Activated CD4-positive, alpha-beta T cell treated with anti-CD3 and anti-CD28 coated beads, Interleukin-2, amount 10 ng/mL, durations not matched to agents 24 days and 14 days (primary cell): ENCODE results near the gene FAM227B. TPM values are rescaled to one million over a fixed set of nuclear protein-coding genes. Genes with fewer than 3 reads are reported as not detected.
"Not testable (repeated sequence)": the region's sequence is repeated elsewhere in the genome, so short reads cannot be mapped to it uniquely, and the experiment has no call there.

ENCODE experiments used
- DNase-seq: peaks from one replicate; pipeline ENCODE4 v3.0.0; 2022
- H3K27ac Mint-ChIP-seq: one replicate; pipeline ENCODE4 v1.8.0; 2022; ENCODE audit warnings: mild to moderate bottlenecking, mixed read lengths
- H3K27me3 Mint-ChIP-seq: one replicate; pipeline ENCODE4 v1.8.0; 2022; ENCODE audit warnings: mixed read lengths
- H3K36me3 Mint-ChIP-seq: one replicate; pipeline ENCODE4 v1.8.0; 2022; ENCODE audit warnings: low read depth, mild to moderate bottlenecking, mixed read lengths
- H3K4me1 Mint-ChIP-seq: one replicate; pipeline ENCODE4 v1.8.0; 2021; ENCODE audit warnings: mixed read lengths
- H3K4me3 Mint-ChIP-seq: one replicate; pipeline ENCODE4 v1.8.0; 2022; ENCODE audit warnings: mild to moderate bottlenecking, moderate library complexity, mixed read lengths
- H3K9me3 Mint-ChIP-seq: one replicate; pipeline ENCODE4 v1.8.0; 2021; ENCODE audit warnings: mixed read lengths
- intact Hi-C: fragments of 100-400 bp; cut with micrococcal nuclease; formaldehyde crosslinking; loops from one replicate; pipeline ENCODE4 v1.15.1; 2023
- total RNA-seq: library from RNA; stranded (reverse); gene quantifications from 2 replicates; pipeline ENCODE4 v1.2.3, GENCODE V29; 2022

Gene FAM227B
- total RNA-seq, 1 donor from 2014 or later = 2.7 TPM

DNA sequence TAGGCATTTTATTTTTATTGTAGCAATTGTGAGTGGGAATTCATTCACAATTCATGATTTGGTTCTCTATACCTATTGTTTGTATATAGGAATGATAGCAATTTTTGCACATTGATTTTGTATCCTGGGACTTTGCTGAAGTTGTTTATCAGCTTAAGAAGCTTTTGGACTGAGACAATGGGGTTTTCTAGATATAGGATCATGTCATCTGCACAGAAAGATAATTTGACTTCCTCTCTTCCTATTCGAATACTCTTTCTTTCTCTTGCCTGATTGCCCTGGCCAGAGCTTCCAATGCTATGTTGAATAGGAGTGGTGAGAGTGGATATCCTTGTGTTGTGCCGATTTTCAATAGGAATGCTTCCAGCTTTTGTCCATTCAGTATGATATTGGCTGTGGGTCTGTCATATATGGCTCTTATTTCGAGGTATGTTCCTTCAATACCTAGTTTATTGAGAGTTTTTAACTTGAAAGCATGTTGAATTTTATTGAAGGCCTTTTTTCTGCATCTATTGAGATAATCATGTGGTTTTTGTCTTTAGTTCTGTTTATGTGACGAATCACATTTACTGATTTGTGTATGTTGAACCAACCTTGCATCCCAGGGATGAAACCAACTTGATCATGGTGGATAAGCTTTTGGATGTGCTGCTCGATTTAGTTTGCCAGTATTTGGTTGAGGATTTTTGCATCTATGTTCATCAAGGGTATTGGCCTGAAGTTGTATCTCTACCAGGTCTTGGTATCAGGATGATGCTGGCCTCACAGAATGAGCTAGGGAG, 217.9 kb downstream of the FAM227B start:
- intact Hi-C loops, DNase-seq, H3K9me3 Mint-ChIP-seq, H3K4me1 Mint-ChIP-seq, H3K27ac Mint-ChIP-seq, H3K27me3 Mint-ChIP-seq, H3K36me3 Mint-ChIP-seq, H3K4me3 Mint-ChIP-seq: not testable (repeated sequence)

DNA sequence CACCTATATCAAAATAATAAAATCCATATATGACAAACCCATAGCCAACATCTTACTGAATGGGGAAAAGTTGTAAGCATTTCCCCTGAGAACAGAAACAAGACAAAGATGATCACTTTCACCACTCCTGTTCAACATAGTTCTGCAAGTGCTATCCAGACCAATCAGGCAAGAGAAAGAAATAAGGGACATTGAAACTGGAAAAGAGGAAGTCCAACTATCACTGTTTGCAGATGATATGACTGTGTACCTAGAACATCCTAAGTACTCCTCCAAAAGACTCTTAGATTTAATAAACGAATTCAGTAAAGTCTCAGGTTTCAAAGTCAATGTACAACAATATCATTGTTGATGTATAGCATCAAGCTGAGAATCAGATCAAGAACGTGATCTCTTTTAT, 233.1 kb downstream of the FAM227B start:
- no peaks in the 10 kb centered on the region for H3K36me3 Mint-ChIP-seq
- no peak for DNase-seq
- intact Hi-C loops = no loop called here
- no peak overlapping the region for H3K27ac Mint-ChIP-seq
- H3K4me1 Mint-ChIP-seq = no peaks in the 10 kb centered on the region
- peaks cover 3% of the 10 kb centered on the region for H3K9me3 Mint-ChIP-seq
- H3K27me3 Mint-ChIP-seq = peaks cover 12% of the 10 kb centered on the region
- H3K4me3 Mint-ChIP-seq = no peak overlapping the region

DNA sequence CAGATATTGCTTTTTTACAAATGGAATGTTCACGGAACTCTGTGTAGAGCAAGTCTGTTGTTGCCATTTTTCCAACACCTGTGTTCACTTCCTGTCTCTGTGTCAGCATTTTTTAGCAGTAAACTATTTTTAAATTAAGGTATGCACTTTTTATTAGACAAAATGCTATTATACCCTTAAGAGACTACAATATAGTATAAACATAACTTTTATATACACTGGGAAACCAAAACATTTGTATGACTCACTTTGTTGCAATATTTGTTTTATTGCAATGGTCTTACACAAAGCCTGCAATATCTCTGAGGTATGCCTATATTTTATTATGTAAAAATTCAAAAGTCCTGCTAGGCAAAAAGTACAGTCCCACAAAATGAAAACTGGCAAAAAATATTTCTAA, 237.4 kb downstream of the FAM227B start:
- Mint-ChIP-seq H3K4me3 (no peak overlapping the region), H3K9me3 (peaks cover 3% of the 10 kb centered on the region), H3K4me1 (no peaks in the 10 kb centered on the region), H3K27me3 (peaks cover 7% of the 10 kb centered on the region), H3K27ac (no peak overlapping the region), H3K36me3 (no peaks in the 10 kb centered on the region)
- no peak for DNase-seq
- intact Hi-C loops = no loop called here

DNA sequence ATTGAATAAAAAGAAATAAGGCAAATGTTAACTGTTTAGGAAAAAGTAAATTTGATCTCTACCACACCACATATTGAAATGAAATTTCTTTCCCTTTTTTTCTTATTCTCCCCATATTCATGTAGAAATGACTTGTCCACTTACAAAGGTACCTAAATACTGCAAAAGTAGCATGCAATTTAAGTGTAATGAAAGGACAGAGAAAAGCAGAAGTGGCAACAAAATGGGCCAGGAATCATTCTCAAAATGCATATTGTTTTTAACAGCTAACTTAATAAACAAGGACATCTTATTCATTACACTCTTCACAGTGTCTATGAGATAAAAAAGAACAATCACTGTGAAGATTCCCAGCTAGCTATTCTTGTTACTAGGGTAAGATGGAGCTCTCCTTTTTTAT, 238.2 kb downstream of the FAM227B start:
- intact Hi-C loops = no loop called here
- Mint-ChIP-seq H3K27me3 (peaks cover 13% of the 10 kb centered on the region), H3K36me3 (no peaks in the 10 kb centered on the region), H3K27ac (no peak overlapping the region), H3K4me3 (no peak overlapping the region), H3K9me3 (peaks cover 3% of the 10 kb centered on the region), H3K4me1 (no peaks in the 10 kb centered on the region)
- no peak for DNase-seq

DNA sequence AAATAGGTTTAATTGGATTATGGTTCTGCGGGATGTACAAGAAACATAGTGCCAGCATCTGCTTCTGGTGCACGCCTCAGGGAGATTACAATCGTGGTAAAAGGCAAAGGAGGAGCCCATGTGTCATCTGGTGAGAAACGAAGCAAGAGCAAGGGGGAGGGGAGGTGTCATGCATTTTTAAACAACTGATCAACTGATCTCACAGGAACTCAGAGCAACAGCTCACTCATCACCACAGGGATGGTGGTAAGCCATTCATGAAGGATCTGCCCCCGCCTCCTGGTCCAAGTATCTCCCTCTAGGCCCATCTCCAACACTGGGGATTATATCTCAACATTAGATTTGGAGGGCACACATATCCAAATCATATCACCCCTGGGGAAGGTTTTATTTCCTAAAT, 239.7 kb downstream of the FAM227B start:
- H3K4me3 Mint-ChIP-seq = no peak overlapping the region
- no peaks in the 10 kb centered on the region for H3K4me1 Mint-ChIP-seq
- intact Hi-C loops = no loop called here
- H3K36me3 Mint-ChIP-seq = no peaks in the 10 kb centered on the region
- H3K27ac Mint-ChIP-seq = no peak overlapping the region
- no peaks in the 10 kb centered on the region for H3K9me3 Mint-ChIP-seq
- H3K27me3 Mint-ChIP-seq = peaks cover 11% of the 10 kb centered on the region
- DNase-seq = no peak

DNA sequence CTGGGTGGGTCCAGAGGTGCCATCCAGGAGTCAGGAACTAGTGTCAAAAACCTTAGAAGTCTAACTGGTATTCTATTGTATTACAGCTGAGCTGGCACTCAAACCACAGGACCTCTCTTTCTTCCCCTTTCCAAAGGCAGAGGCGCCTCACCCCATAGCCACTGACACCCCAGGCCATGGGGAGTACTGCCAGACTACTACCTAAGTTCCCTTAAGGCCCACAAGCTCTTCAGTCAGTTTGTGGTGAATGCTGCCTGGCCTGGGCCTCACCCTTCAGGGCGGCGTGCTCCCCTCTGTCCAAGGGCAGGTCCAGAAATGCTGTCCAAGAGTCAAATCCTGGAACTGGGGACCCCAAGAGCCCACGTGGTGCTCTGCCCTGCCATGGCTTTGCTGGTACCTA, 240.6 kb downstream of the FAM227B start:
- Mint-ChIP-seq H3K27ac (no peak overlapping the region), H3K9me3 (no peaks in the 10 kb centered on the region), H3K27me3 (peaks cover 13% of the 10 kb centered on the region), H3K36me3 (no peaks in the 10 kb centered on the region), H3K4me1 (no peaks in the 10 kb centered on the region), H3K4me3 (no peak overlapping the region)
- no peak for DNase-seq
- intact Hi-C loops = no loop called here

DNA sequence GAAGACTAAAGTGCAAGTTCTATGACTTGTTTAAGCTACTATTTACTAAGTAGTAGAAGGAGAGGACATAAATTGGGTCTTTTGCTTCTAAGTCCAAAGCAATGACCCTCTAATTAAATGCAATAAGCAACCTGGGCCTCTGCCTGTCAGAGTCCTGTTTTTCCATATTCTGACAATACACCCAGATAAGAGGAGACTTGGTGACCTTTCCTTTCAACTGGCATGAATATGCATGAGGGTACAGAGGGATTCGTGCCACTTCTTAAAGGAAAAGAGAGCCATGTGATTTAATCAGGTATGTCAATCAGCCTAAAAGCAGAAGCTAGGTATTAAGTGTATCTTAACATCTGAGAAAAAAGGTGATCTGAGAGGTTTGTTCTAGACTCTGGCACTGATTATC, 248.3 kb downstream of the FAM227B start:
- peaks cover 4% of the 10 kb centered on the region for H3K27me3 Mint-ChIP-seq
- no peak overlapping the region for H3K4me3 Mint-ChIP-seq
- H3K36me3 Mint-ChIP-seq = no peaks in the 10 kb centered on the region
- H3K4me1 Mint-ChIP-seq = no peaks in the 10 kb centered on the region
- no peak overlapping the region for H3K27ac Mint-ChIP-seq
- no peaks in the 10 kb centered on the region for H3K9me3 Mint-ChIP-seq
- DNase-seq = no peak
- intact Hi-C loops = no loop called here

DNA sequence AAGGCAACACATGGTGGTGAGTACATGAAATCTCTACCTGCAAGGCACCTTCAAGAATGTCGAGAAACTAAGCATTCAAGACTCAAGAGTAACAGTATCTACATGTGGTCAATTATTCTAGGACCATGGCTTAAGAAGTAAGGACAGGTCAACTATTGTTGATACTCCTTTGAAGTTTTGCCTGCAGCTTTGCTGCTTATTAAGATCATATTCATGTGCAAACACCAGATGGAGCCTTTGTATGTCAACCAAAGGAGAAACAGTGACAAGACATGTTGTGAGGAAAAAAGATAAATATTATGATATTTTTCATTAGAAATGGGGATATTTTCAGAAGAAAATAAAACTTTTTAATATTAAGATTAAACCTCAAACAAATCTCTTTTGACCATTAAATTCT, 249.8 kb downstream of the FAM227B start:
- intact Hi-C loops = no loop called here
- no peak overlapping the region for H3K4me3 Mint-ChIP-seq
- no peaks in the 10 kb centered on the region for H3K36me3 Mint-ChIP-seq
- no peak for DNase-seq
- no peak overlapping the region for H3K27ac Mint-ChIP-seq
- peaks cover under 1% of the 10 kb centered on the region for H3K27me3 Mint-ChIP-seq
- H3K4me1 Mint-ChIP-seq = no peaks in the 10 kb centered on the region
- peaks cover 7% of the 10 kb centered on the region for H3K9me3 Mint-ChIP-seq

DNA sequence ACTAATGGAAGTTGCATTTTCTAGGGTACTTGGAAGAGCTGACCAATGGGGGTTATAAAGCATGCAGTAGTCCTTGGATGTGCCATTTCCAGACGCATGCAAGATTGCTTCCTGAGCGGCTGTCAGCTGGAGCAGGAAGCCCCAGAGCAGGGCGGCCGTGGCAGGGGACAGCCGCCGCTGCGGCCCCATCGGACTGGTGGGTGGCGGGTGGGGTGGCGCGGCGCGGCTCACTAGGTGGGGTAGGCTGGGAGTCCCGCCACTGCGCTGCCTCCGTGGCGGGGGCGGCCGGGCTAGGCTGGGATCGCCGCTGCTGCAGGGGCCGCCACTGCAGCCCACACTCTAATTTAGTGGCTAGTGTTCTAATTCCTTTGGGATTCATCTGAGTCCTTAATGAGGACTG, 254.1 kb downstream of the FAM227B start:
- H3K9me3 Mint-ChIP-seq = peaks cover 17% of the 10 kb centered on the region
- no peak for DNase-seq
- H3K4me1 Mint-ChIP-seq = no peaks in the 10 kb centered on the region
- no peak overlapping the region for H3K4me3 Mint-ChIP-seq
- H3K27ac Mint-ChIP-seq = no peak overlapping the region
- H3K27me3 Mint-ChIP-seq = no peaks in the 10 kb centered on the region
- intact Hi-C loops = no loop called here
- no peaks in the 10 kb centered on the region for H3K36me3 Mint-ChIP-seq

DNA sequence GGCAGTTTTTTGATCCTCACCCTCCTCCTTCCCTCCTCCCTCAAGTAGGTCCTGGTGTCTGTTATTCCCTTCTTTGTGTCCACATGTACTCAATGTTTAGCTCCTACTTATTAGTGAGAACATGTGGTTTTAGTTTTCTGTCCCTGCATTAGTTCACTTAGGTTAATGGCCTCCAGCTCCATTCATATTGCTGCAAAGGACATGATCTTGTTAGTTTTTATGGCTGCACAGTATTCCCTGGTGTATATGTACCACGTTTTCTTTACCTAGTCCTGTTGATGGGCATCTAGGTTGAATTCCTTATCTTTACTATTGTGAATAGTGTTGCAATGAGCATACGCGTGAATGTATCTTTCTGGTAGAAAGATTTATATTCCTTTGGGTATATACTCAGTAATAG, 259.2 kb downstream of the FAM227B start:
- H3K36me3 Mint-ChIP-seq = no peaks in the 10 kb centered on the region
- no peaks in the 10 kb centered on the region for H3K27me3 Mint-ChIP-seq
- no peak overlapping the region for H3K27ac Mint-ChIP-seq
- H3K4me3 Mint-ChIP-seq = no peak overlapping the region
- peaks cover 16% of the 10 kb centered on the region for H3K9me3 Mint-ChIP-seq
- no peaks in the 10 kb centered on the region for H3K4me1 Mint-ChIP-seq
- intact Hi-C loops = no loop called here
- DNase-seq = no peak

DNA sequence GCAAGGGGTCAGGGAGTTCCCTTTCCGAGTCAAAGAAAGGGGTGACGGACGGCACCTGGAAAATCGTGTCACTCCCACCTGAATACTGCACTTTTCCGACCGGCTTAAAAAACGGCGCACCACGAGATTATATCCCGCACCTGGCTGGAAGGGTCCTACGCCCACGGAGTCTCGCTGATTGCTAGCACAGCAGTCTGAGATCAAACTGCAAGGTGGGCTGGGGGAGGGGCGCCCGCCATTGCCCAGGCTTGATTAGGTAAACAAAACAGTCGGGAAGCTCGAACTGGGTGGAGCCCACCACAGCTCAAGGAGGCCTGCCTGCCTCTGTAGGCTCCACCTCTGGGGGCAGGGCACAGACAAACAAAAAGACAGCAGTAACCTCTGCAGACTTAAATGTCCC, 266.2 kb downstream of the FAM227B start:
- H3K36me3 Mint-ChIP-seq, H3K4me1 Mint-ChIP-seq, DNase-seq, intact Hi-C loops, H3K4me3 Mint-ChIP-seq, H3K27ac Mint-ChIP-seq, H3K27me3 Mint-ChIP-seq, H3K9me3 Mint-ChIP-seq: not testable (repeated sequence)

DNA sequence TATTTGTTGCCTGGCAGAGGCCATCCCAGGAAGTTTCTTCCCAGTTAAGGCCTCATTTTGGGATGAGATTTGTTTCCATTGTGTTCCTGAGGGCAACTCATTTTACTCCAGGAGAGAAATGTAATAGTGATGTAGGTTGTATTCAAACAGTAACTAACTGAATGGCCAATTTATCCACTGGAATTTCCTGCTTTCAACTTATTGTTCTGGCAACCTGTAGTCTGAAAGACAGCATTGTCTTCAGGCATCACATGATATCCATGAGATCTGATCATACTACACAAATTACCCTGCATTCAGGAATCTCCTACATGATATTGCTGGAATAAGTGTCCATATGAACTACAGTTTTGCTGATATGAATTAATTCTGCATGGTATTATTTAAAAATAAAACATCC, 277.1 kb downstream of the FAM227B start:
- Mint-ChIP-seq H3K4me3 (no peak overlapping the region), H3K27ac (no peak overlapping the region)

DNA sequence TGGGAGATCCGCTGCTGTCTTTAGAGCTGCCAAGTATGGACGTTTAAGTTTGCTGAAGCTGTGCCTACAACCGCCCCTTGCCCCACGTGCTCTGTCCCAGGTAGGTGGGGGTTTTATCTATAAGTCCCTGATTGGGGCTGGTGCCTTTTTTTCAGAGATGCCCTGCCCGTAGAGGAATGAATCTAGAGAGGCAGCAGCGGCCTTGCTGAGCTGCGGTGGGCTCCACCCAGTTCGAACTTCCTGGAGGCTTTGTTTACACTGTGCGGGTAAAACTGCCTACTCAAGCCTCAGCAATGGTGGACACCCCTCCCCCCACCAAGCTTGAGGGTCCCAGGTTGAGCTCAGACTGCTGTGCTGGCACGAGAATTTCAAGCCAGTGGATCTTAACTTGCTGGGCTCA, 281.0 kb downstream of the FAM227B start:
- no peaks in the 10 kb centered on the region for H3K27me3 Mint-ChIP-seq
- no peak for DNase-seq
- intact Hi-C loops = no loop called here

More for the DNA sequence above, 277.1 kb downstream of the FAM227B start:
- peaks cover 16% of the 10 kb centered on the region for H3K36me3 Mint-ChIP-seq
- H3K4me1 Mint-ChIP-seq = no peaks in the 10 kb centered on the region
- no peaks in the 10 kb centered on the region for H3K27me3 Mint-ChIP-seq
- intact Hi-C loops = no loop called here
- DNase-seq = no peak
- H3K9me3 Mint-ChIP-seq = peaks cover 15% of the 10 kb centered on the region

DNA sequence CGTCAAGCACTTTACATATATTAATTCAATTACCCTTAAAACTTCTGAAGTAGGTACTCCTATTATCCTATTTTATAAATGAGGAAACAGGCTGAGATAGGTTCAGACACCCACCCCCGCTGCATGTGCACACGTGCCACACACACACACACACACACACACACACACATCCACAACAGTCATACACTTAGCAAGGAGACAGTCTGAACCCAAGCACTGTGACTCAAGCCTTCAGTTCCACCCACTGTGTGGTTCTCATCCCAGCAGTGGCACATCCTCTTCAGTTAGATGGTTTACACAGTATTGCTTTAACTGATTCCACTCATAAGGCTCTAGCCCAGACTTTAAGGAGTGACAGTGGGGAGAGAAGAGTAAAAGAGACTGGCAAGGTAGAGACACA, 288.7 kb downstream of the FAM227B start:
- Mint-ChIP-seq H3K36me3 (peaks cover 17% of the 10 kb centered on the region), H3K4me1 (peaks cover 5% of the 10 kb centered on the region), H3K27ac (no peak overlapping the region), H3K4me3 (no peak overlapping the region), H3K9me3 (no peaks in the 10 kb centered on the region), H3K27me3 (no peaks in the 10 kb centered on the region)
- intact Hi-C loops = no loop called here
- DNase-seq = no peak

More for the DNA sequence above, 281.0 kb downstream of the FAM227B start:
- Mint-ChIP-seq H3K4me1 (no peaks in the 10 kb centered on the region), H3K4me3 (no peak overlapping the region), H3K27ac (no peak overlapping the region), H3K36me3 (peaks cover 20% of the 10 kb centered on the region), H3K9me3 (peaks cover 17% of the 10 kb centered on the region)

DNA sequence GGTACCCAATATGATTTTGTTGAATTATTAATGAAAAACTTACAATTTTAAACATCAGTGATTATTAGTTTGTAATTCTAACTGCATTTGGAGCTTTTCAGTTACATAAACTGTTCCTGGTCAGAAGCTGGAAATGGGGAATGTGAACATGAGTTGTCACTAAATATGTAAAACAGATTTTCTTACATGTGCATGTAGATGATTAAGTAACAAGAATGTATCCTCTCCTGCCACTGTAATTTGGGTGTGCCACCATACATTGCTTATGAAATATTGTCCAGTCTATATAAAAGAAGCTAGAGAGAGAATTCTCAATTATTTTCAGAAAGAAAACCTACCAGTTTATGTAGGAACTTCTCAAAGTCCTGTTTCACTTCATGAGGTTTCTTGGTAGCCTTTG, 289.2 kb downstream of the FAM227B start:
- Mint-ChIP-seq H3K9me3 (no peaks in the 10 kb centered on the region), H3K27ac (no peak overlapping the region), H3K36me3 (peaks cover 15% of the 10 kb centered on the region), H3K4me3 (no peak overlapping the region), H3K4me1 (peaks cover 5% of the 10 kb centered on the region), H3K27me3 (no peaks in the 10 kb centered on the region)
- intact Hi-C loops = no loop called here
- no peak for DNase-seq
